Measurements from ENCODE around the gene TIMM13. TPM values are rescaled to one million over a fixed set of nuclear protein-coding genes. Genes with fewer than 3 reads are reported as not detected.

Gene TIMM13
- total and polyA plus RNA-seq, 11 donors = 27.4 to 98.5 (median 65.9) TPM

- ATAC-seq (peak in 1 of 4 donors; percentile 20), DNase-seq (no peak)
- peaks cover 0 to 32% (median 5%) of the 10 kb centered on the region in 9 donors for H3K27me3 ChIP-seq
- intact Hi-C loops (cut with DNase I) = loop anchor here in 2 of 10 donors (2.0 to 5.0 kb wide), 2 partner anchors 64 to 108 kb away; no protein-coding TSS in a partner anchor
- no peaks in the 10 kb centered on the region for H3K36me3 ChIP-seq
- H3K4me3 ChIP-seq = no peak overlapping the region
- no peak overlapping the region for H3K27ac ChIP-seq
- WGBS, 4 donors = 21 to 38% (median 25%) methylated on average over 24 to 37 of the region's 37 CpGs
- H3K9me3 ChIP-seq = peaks cover 0 to 7% (median 6%) of the 10 kb centered on the region in 12 donors
- peaks cover 0 to 20% (median 0%) of the 10 kb centered on the region in 12 donors for H3K4me1 ChIP-seq
- TF ChIP-seq POLR2A (IDR thresholded peaks at IDR 0.05) (no peak), CTCF (IDR thresholded peaks at IDR 0.05) (no peak)
These were observed 42.2 kb downstream of the TIMM13 start for GRCh38 chr19:2385053-2385721.

- Histone ChIP-seq H3K9me3 (peaks cover 0 to 11% (median 6%) of the 10 kb centered on the region in 12 donors), H3K4me3 (no peak overlapping the region), H3K36me3 (no peaks in the 10 kb centered on the region), H3K27ac (no peak overlapping the region), H3K4me1 (peaks cover 0 to 20% (median 0%) of the 10 kb centered on the region in 12 donors), H3K27me3 (peaks cover 0 to 27% (median 5%) of the 10 kb centered on the region in 9 donors)
- intact Hi-C loops (cut with DNase I) = no loop called here
- ATAC-seq (no peak), DNase-seq (no peak)
- 88 to 94% (median 91%) methylated on average over 13 of the region's 13 CpGs for WGBS, 4 donors
- no peak for TF ChIP-seq POLR2A (IDR thresholded peaks at IDR 0.05)
- TF ChIP-seq CTCF (IDR thresholded peaks at IDR 0.05) = no peak
These were observed 44.7 kb downstream of the TIMM13 start for GRCh38 chr19:2382530-2383222.

GRCh38 chr19:2381148-2381820 is 46.1 kb downstream of the TIMM13 start:
- WGBS, 4 donors = 51 to 58% (median 54%) methylated on average over 18 of the region's 18 CpGs
- H3K36me3 ChIP-seq = no peaks in the 10 kb centered on the region
- ATAC-seq (no peak), DNase-seq (no peak)
- intact Hi-C loops (cut with DNase I) = no loop called here
- H3K27ac ChIP-seq = no peak overlapping the region
- peaks cover 0 to 20% (median 0%) of the 10 kb centered on the region in 12 donors for H3K4me1 ChIP-seq
- peaks cover 0 to 24% (median 5%) of the 10 kb centered on the region in 9 donors for H3K27me3 ChIP-seq
- TF ChIP-seq POLR2A (IDR thresholded peaks at IDR 0.05) (no peak), CTCF (IDR thresholded peaks at IDR 0.05) (no peak)
- H3K9me3 ChIP-seq = peaks cover 0 to 11% (median 6%) of the 10 kb centered on the region in 12 donors
- H3K4me3 ChIP-seq = no peak overlapping the region

- WGBS, 4 donors = 71 to 88% (median 87%) methylated on average over 2 of the region's 2 CpGs
- H3K27me3 ChIP-seq = peaks cover 0 to 20% (median 4%) of the 10 kb centered on the region in 9 donors
These were observed 46.8 kb downstream of the TIMM13 start for GRCh38 chr19:2380567-2380966.

More at GRCh38 chr19:2380567-2380966, 46.8 kb downstream of the TIMM13 start:
- DNase-seq (no peak), ATAC-seq (no peak)
- H3K36me3 ChIP-seq = no peaks in the 10 kb centered on the region
- intact Hi-C loops (cut with DNase I) = no loop called here
- H3K4me1 ChIP-seq = peaks cover 0 to 20% (median 0%) of the 10 kb centered on the region in 12 donors
- H3K4me3 ChIP-seq = no peak overlapping the region
- no peak overlapping the region for H3K27ac ChIP-seq
- TF ChIP-seq POLR2A (IDR thresholded peaks at IDR 0.05) (no peak), CTCF (IDR thresholded peaks at IDR 0.05) (no peak)
- peaks cover 0 to 11% (median 6%) of the 10 kb centered on the region in 12 donors for H3K9me3 ChIP-seq

Data from heart left ventricle (tissue), 16 donors.